HepG2 (cell line): ENCODE results near the gene MDFI. TPM values are rescaled to one million over a fixed set of nuclear protein-coding genes. Genes with fewer than 3 reads are reported as not detected.

ENCODE experiments used
- ATAC-seq: fragments of 200-7000 bp; cut with Tn5 transposase; 3 replicates; pipeline ENCODE4 v1.9.1; 2020; ENCODE audit warnings: mild to moderate bottlenecking, moderate library complexity
- BruUV-seq: library from RNA; stranded (reverse); fragments of 400-500 nt; replicated peaks from 2 replicates; lab custom pipeline; 2021; lab: Mats Ljungman, UMichigan
- CTCF ChIA-PET: fragments of 300-600 bp; formaldehyde crosslinking; extraction: SDS; loops from one replicate; lab custom pipeline; 2021; ENCODE audit warnings: low total read pairs, inconsistent platforms, low intra/inter-chr PET ratio; lab: Yijun Ruan, JAX
- POLR2A ChIA-PET: fragments of 350-600 bp; sonication (Branson Sonifier 250); formaldehyde crosslinking; loops from one replicate; lab custom pipeline; 2020; ENCODE audit warnings: antibody characterized with exemption, inconsistent platforms; lab: Yijun Ruan, JAX
- DNase-seq: peaks from one replicate; pipeline ENCODE4 v3.0.0-alpha.2; 2015; ENCODE audit warnings: low spot score
- FAIRE-seq: peaks from 3 replicates; lab custom pipeline; 2011; peaks lifted over from hg19 to GRCh38; lab: Jason Lieb, UNC
- H2AFZ ChIP-seq: one replicate; pipeline ENCODE4 v1.6.1; 2011; ENCODE audit warnings: low read length, inconsistent platforms
- H3K27ac ChIP-seq: fragments of 300-600 bp; 3 replicates; pipeline ENCODE4 v1.8.0; 2011; ENCODE audit warnings: mixed run types, mild to moderate bottlenecking, mixed read lengths, low read length, inconsistent platforms; ENCODE audit not compliant: insufficient read depth; ENCODE audit errors: extremely low read length
- H3K27me3 ChIP-seq, 2 experiments: fragments of 200-600 bp in 1 of 2; 2 replicates in 1 of 2; 3 replicates in 1 of 2; pipeline versions ENCODE4 v1.6.0 to v1.8.0; 2011; ENCODE audit warnings: low read length in 2 of 2, mild to moderate bottlenecking in 2 of 2, moderate library complexity in 2 of 2, inconsistent platforms in 1 of 2; ENCODE audit not compliant: insufficient read depth in 2 of 2, control insufficient read depth in 1 of 2
- H3K36me3 ChIP-seq, 2 experiments: fragments of 200-600 bp in 1 of 2; replicated peaks in 1 of 2; 2 replicates in 1 of 2; 3 replicates in 1 of 2; pipeline versions ENCODE4 v1.5.1 to v1.8.0; 2011; ENCODE audit warnings: low read length in 2 of 2, inconsistent platforms in 1 of 2; ENCODE audit not compliant: insufficient read depth in 2 of 2, control insufficient read depth in 1 of 2
- H3K4me1 ChIP-seq: 2 replicates; pipeline ENCODE4 v1.5.1; 2012; ENCODE audit warnings: low read length, inconsistent platforms; ENCODE audit not compliant: insufficient read depth
- H3K4me2 ChIP-seq: 2 replicates; pipeline ENCODE4 v1.6.0; 2011; ENCODE audit warnings: low read depth, low read length, inconsistent platforms
- H3K4me3 ChIP-seq, 3 experiments: fragments of 200-600 bp in 1 of 3; sonication (generic), shearing (Covaris generic) in 1 of 3; replicated peaks in 1 of 3; 2 replicates each; pipeline ENCODE4 v1.5.1; 2011 to 2016; ENCODE audit warnings: low read length in 3 of 3, inconsistent platforms in 2 of 3, low read depth in 2 of 3, mild to moderate bottlenecking in 2 of 3, control low read depth in 1 of 3, mixed read lengths in 1 of 3; ENCODE audit not compliant: insufficient read depth in 1 of 3
- H3K79me2 ChIP-seq: one replicate; pipeline ENCODE4 v1.6.1; 2011; ENCODE audit warnings: low read length, inconsistent platforms; ENCODE audit not compliant: insufficient read depth
- H3K9ac ChIP-seq: 2 replicates; pipeline ENCODE4 v1.6.0; 2011; ENCODE audit warnings: mild to moderate bottlenecking, low read depth, low read length, inconsistent platforms; ENCODE audit not compliant: insufficient read depth
- H3K9me3 ChIP-seq: 2 replicates; pipeline ENCODE4 v1.5.1; 2012; ENCODE audit warnings: mild to moderate bottlenecking, low read length
- H4K20me1 ChIP-seq: 2 replicates; pipeline ENCODE4 v1.6.0; 2011; ENCODE audit warnings: inconsistent platforms, mild to moderate bottlenecking, low read length, moderate library complexity; ENCODE audit not compliant: insufficient read depth
- ARID2 ChIP-seq: sonication (generic); formaldehyde crosslinking; IDR thresholded peaks from 2 replicates; pipeline ENCODE4 v1.8.1; 2022; ENCODE audit warnings: mild to moderate bottlenecking, missing genetic modification reagents, borderline replicate concordance
- FOSL2 ChIP-seq: sonication (generic); formaldehyde crosslinking; IDR thresholded peaks from 2 replicates; pipeline ENCODE4 v1.4.0; 2020; ENCODE audit warnings: missing genetic modification reagents
- HDAC1 ChIP-seq: sonication (generic); formaldehyde crosslinking; IDR thresholded peaks from 2 replicates; pipeline ENCODE4 v1.5.1; 2020; ENCODE audit warnings: mild to moderate bottlenecking, missing genetic modification reagents
- HINFP ChIP-seq: sonication (generic); formaldehyde crosslinking; IDR thresholded peaks from 2 replicates; pipeline ENCODE4 v1.4.0; 2020; ENCODE audit warnings: low read depth, mild to moderate bottlenecking, missing genetic modification reagents
- KDM3A ChIP-seq: IDR thresholded peaks from 2 replicates; pipeline ENCODE4 v1.6.1; 2018; ENCODE audit warnings: low read depth, missing compliant biosample characterization
- POLR2AphosphoS2 ChIP-seq: IDR thresholded peaks from 2 replicates; pipeline ENCODE4 v1.6.1; 2011; ENCODE audit warnings: low read depth, low read length, improper control_type of control experiment
- RAD21 ChIP-seq: fragments of 450-650 bp; formaldehyde crosslinking; IDR thresholded peaks from 2 replicates; pipeline ENCODE4 v1.5.0; 2020; ENCODE audit warnings: mild to moderate bottlenecking
- TAF1 ChIP-seq: sonication (generic); formaldehyde crosslinking; IDR thresholded peaks from 2 replicates; pipeline ENCODE4 v1.4.0; 2020; ENCODE audit warnings: missing genetic modification reagents
- THAP8 ChIP-seq: sonication (generic); formaldehyde crosslinking; IDR thresholded peaks from 2 replicates; pipeline ENCODE4 v1.5.1; 2020; ENCODE audit warnings: missing genetic modification reagents, mild to moderate bottlenecking, borderline replicate concordance
- ZFP37 ChIP-seq: sonication (generic); formaldehyde crosslinking; IDR thresholded peaks from 2 replicates; pipeline ENCODE4 v1.4.0; 2020; ENCODE audit warnings: missing genetic modification reagents, borderline replicate concordance
- ZNF383 ChIP-seq: sonication (generic); formaldehyde crosslinking; IDR thresholded peaks from 2 replicates; pipeline ENCODE4 v1.4.0; 2020; ENCODE audit warnings: missing genetic modification reagents, mild to moderate bottlenecking, borderline replicate concordance
- ZNF460 ChIP-seq: sonication (generic); formaldehyde crosslinking; IDR thresholded peaks from 2 replicates; pipeline ENCODE4 v1.5.1; 2020; ENCODE audit warnings: missing genetic modification reagents, mild to moderate bottlenecking, borderline replicate concordance
- ZNF556 ChIP-seq: sonication (generic); formaldehyde crosslinking; IDR thresholded peaks from 2 replicates; pipeline ENCODE4 v1.4.0; 2020; ENCODE audit warnings: mild to moderate bottlenecking, missing genetic modification reagents, borderline replicate concordance
- ZNF704 ChIP-seq: sonication (generic); formaldehyde crosslinking; IDR thresholded peaks from 2 replicates; pipeline ENCODE4 v1.8.1; 2023; ENCODE audit warnings: mild to moderate bottlenecking, inconsistent platforms, moderate library complexity, missing genetic modification reagents, borderline replicate concordance
- in situ Hi-C: cut with HindIII; loops from 2 replicates; pipeline ENCODE4 v1.10.0; 2017; ENCODE audit warnings: low pct_unique_long_range_greater_than_20kb; ENCODE audit not compliant: extremely low pct_ligation_motif_present
- intact Hi-C: fragments of 100-400 bp; cut with micrococcal nuclease; formaldehyde crosslinking; loops from one replicate; pipeline ENCODE4 v1.10.0; 2022; ENCODE audit not compliant: unreplicated experiment
- polyA plus RNA-seq, 8 experiments: library from polyadenylated mRNA; depleted of rRNA in 3 of 8; stranded (reverse) in 7 of 8; unstranded in 1 of 8; fragments of >200 nt; fragmentation: Illumina TruSeq in 4 of 8; extraction: Trizol in 4 of 8; gene quantifications; 2 replicates each; pipeline versions ENCODE4 v1.2.1 to v1.2.3, GENCODE V29; 2011 to 2016; ENCODE audit warnings: low read depth in 4 of 8, missing spikeins in 1 of 8, mixed read lengths in 1 of 8; ENCODE audit not compliant: insufficient read depth in 1 of 8
- total RNA-seq, 5 experiments: library from RNA; depleted of rRNA; stranded (reverse); fragments of >200 nt; fragmentation: Illumina TruSeq; extraction: Trizol; gene quantifications; 2 replicates each; pipeline ENCODE4 v1.2.3, GENCODE V29; 2016; ENCODE audit warnings: low read depth in 1 of 5
- TF ChIP-seq, protein P1 (sequence below): sonication (generic); formaldehyde crosslinking; IDR thresholded peaks from 2 replicates; pipeline ENCODE4 v1.5.0; 2020; ENCODE audit warnings: mild to moderate bottlenecking, missing genetic modification reagents
- TF ChIP-seq, protein P2 (sequence below): sonication (generic); formaldehyde crosslinking; IDR thresholded peaks from 2 replicates; pipeline ENCODE4 v1.8.1; 2023; ENCODE audit warnings: missing genetic modification reagents, mild to moderate bottlenecking, borderline replicate concordance
- TF ChIP-seq, protein P3 (sequence below): sonication (generic); formaldehyde crosslinking; IDR thresholded peaks from 2 replicates; pipeline ENCODE4 v1.5.0; 2020; ENCODE audit warnings: missing genetic modification reagents

Gene MDFI
- total and polyA plus RNA-seq, 2 of the 13 experiments (the other 11 are each of a cell fraction or from before 2014, with no cell fraction given): 0.28 TPM; not detected in 1

- CTCF ChIA-PET: no interaction called here
- BruUV-seq: no TSS peak
- peaks cover 0 to 12% of the 10 kb centered on the region in 2 experiments; a peak in 2 of 5 replicates for H3K27me3 ChIP-seq
- no peak for ATAC-seq
- H3K9me3 ChIP-seq: no peaks in the 10 kb centered on the region
- no peak overlapping the region for H2AFZ ChIP-seq
- DNase-seq: no peak
- H3K79me2 ChIP-seq: no peaks in the 10 kb centered on the region
- no peak for FAIRE-seq
- H3K4me2 ChIP-seq: no peak overlapping the region
- no peaks in the 10 kb centered on the region for H3K36me3 ChIP-seq
- no peak overlapping the region for H3K9ac ChIP-seq
- in situ Hi-C loops (no loop called here), intact Hi-C loops (no loop called here)
- H3K27ac ChIP-seq: no peak overlapping the region
- no peaks in the 10 kb centered on the region for H4K20me1 ChIP-seq
- POLR2A ChIA-PET: no interaction called here
- no peak for TF ChIP-seq ZFP37 (CRISPR knock-in tag)
- TF ChIP-seq, protein P1, sequence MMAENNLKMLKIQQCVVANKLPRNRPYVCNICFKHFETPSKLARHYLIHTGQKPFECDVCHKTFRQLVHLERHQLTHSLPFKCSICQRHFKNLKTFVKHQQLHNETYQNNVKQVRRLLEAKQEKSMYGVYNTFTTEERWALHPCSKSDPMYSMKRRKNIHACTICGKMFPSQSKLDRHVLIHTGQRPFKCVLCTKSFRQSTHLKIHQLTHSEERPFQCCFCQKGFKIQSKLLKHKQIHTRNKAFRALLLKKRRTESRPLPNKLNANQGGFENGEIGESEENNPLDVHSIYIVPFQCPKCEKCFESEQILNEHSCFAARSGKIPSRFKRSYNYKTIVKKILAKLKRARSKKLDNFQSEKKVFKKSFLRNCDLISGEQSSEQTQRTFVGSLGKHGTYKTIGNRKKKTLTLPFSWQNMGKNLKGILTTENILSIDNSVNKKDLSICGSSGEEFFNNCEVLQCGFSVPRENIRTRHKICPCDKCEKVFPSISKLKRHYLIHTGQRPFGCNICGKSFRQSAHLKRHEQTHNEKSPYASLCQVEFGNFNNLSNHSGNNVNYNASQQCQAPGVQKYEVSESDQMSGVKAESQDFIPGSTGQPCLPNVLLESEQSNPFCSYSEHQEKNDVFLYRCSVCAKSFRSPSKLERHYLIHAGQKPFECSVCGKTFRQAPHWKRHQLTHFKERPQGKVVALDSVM: no peak
- no peak for TF ChIP-seq FOSL2
- no peak for TF ChIP-seq ZNF460
- TF ChIP-seq HDAC1 (CRISPR knock-in tag): no peak
- TF ChIP-seq ZNF704 (CRISPR knock-in tag): no peak
- no peak for TF ChIP-seq HINFP (CRISPR knock-in tag)
- no peak for TF ChIP-seq THAP8 (CRISPR knock-in tag)
- TF ChIP-seq RAD21 (CRISPR knock-in tag): no peak
- TF ChIP-seq ZNF383 (CRISPR knock-in tag): no peak
- TF ChIP-seq ARID2 (CRISPR knock-in tag): no peak
- TF ChIP-seq, protein P2, sequence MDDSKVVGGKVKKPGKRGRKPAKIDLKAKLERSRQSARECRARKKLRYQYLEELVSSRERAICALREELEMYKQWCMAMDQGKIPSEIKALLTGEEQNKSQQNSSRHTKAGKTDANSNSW (CRISPR knock-in tag): no peak
- TF ChIP-seq, protein P3, sequence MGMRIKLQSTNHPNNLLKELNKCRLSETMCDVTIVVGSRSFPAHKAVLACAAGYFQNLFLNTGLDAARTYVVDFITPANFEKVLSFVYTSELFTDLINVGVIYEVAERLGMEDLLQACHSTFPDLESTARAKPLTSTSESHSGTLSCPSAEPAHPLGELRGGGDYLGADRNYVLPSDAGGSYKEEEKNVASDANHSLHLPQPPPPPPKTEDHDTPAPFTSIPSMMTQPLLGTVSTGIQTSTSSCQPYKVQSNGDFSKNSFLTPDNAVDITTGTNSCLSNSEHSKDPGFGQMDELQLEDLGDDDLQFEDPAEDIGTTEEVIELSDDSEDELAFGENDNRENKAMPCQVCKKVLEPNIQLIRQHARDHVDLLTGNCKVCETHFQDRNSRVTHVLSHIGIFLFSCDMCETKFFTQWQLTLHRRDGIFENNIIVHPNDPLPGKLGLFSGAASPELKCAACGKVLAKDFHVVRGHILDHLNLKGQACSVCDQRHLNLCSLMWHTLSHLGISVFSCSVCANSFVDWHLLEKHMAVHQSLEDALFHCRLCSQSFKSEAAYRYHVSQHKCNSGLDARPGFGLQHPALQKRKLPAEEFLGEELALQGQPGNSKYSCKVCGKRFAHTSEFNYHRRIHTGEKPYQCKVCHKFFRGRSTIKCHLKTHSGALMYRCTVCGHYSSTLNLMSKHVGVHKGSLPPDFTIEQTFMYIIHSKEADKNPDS (CRISPR knock-in tag): no peak
- TF ChIP-seq POLR2AphosphoS2: no peak
- no peak for TF ChIP-seq KDM3A (CRISPR knock-in tag)
- no peak for TF ChIP-seq TAF1
- TF ChIP-seq ZNF556 (CRISPR knock-in tag): no peak
- no peak overlapping the region for H3K4me3 ChIP-seq
- H3K4me1 ChIP-seq: peaks cover 21% of the 10 kb centered on the region
Observed at GRCh38 chr6:41621367-41621766, 16.9 kb upstream of the MDFI start.
